Type B pancreatic cell (in vitro differentiated cells): ENCODE results near the gene MACROD1. TPM values are rescaled to one million over a fixed set of nuclear protein-coding genes. Genes with fewer than 3 reads are reported as not detected.

Source experiments
- DNase-seq: peaks from one replicate; pipeline ENCODE4 v3.0.0; 2021; ENCODE audit warnings: mixed read lengths; ENCODE audit not compliant: unreplicated experiment; ENCODE audit errors: extremely low spot score
- H3K27ac Mint-ChIP-seq: 2 replicates; pipeline ENCODE4 v1.8.0; 2021; ENCODE audit warnings: mild to moderate bottlenecking, mixed read lengths
- H3K27me3 Mint-ChIP-seq: 2 replicates; pipeline ENCODE4 v1.8.0; 2021; ENCODE audit warnings: mixed read lengths
- H3K36me3 Mint-ChIP-seq: 2 replicates; pipeline ENCODE4 v1.8.0; 2021; ENCODE audit warnings: mixed read lengths
- H3K4me1 Mint-ChIP-seq: one replicate; pipeline ENCODE4 v1.8.0; 2021; ENCODE audit warnings: mixed read lengths; ENCODE audit not compliant: unreplicated experiment
- H3K4me3 Mint-ChIP-seq: 2 replicates; pipeline ENCODE4 v1.8.0; 2021; ENCODE audit warnings: mild to moderate bottlenecking, mixed read lengths
- H3K9me3 Mint-ChIP-seq: 2 replicates; pipeline ENCODE4 v1.8.0; 2021; ENCODE audit warnings: mixed read lengths
- CTCF ChIP-seq: fragments of 200-600 bp; sonication (generic); conservative IDR thresholded peaks from 2 replicates; pipeline ENCODE4 v1.5.0; 2021; ENCODE audit warnings: antibody characterized with exemption, mild to moderate bottlenecking
- total RNA-seq: library from RNA; stranded (reverse); gene quantifications from 2 replicates; pipeline ENCODE4 v1.2.1, GENCODE V29; 2021; ENCODE audit warnings: low replicate concordance

MACROD1 gene
- total RNA-seq, 1 donor from 2014 or later, result 21.1 TPM

- H3K27ac Mint-ChIP-seq, result peak overlapping the region; percentile 46
- H3K4me3 Mint-ChIP-seq, result no peak overlapping the region
- peaks cover 2% of the 10 kb centered on the region for H3K27me3 Mint-ChIP-seq
- DNase-seq, result no peak
- H3K4me1 Mint-ChIP-seq, result peaks cover 30% of the 10 kb centered on the region
- H3K36me3 Mint-ChIP-seq, result no peaks in the 10 kb centered on the region
- no peak for TF ChIP-seq CTCF
- H3K9me3 Mint-ChIP-seq, result no peaks in the 10 kb centered on the region
These were observed 95.6 kb downstream of the MACROD1 start for GRCh38 chr11:64070314-64070681.

- Mint-ChIP-seq H3K36me3 (no peaks in the 10 kb centered on the region), H3K9me3 (no peaks in the 10 kb centered on the region), H3K27me3 (peaks cover 2% of the 10 kb centered on the region), H3K27ac (no peak overlapping the region), H3K4me1 (peaks cover 34% of the 10 kb centered on the region), H3K4me3 (no peak overlapping the region)
- no peak for DNase-seq
- no peak for TF ChIP-seq CTCF
These were observed 96.3 kb downstream of the MACROD1 start for GRCh38 chr11:64069401-64070313.

GRCh38 chr11:64068705-64069400 is 97.1 kb downstream of the MACROD1 start:
- Mint-ChIP-seq H3K27ac (no peak overlapping the region), H3K4me3 (no peak overlapping the region), H3K36me3 (no peaks in the 10 kb centered on the region), H3K4me1 (peaks cover 36% of the 10 kb centered on the region), H3K27me3 (peaks cover 5% of the 10 kb centered on the region), H3K9me3 (no peaks in the 10 kb centered on the region)
- no peak for TF ChIP-seq CTCF
- DNase-seq, result no peak

GRCh38 chr11:64067230-64067993 is 98.5 kb downstream of the MACROD1 start:
- Mint-ChIP-seq H3K27me3 (peaks cover 11% of the 10 kb centered on the region), H3K9me3 (no peaks in the 10 kb centered on the region), H3K36me3 (no peaks in the 10 kb centered on the region), H3K4me1 (peaks cover 41% of the 10 kb centered on the region), H3K27ac (no peak overlapping the region), H3K4me3 (no peak overlapping the region)
- no peak for DNase-seq
- TF ChIP-seq CTCF, result no peak

GRCh38 chr11:64065712-64066111 is 100.2 kb downstream of the MACROD1 start:
- H3K27me3 Mint-ChIP-seq, result peaks cover 17% of the 10 kb centered on the region
- H3K4me3 Mint-ChIP-seq, result no peak overlapping the region

More at GRCh38 chr11:64065712-64066111, 100.2 kb downstream of the MACROD1 start:
- Mint-ChIP-seq H3K4me1 (peaks cover 44% of the 10 kb centered on the region), H3K9me3 (no peaks in the 10 kb centered on the region), H3K36me3 (no peaks in the 10 kb centered on the region), H3K27ac (no peak overlapping the region)
- TF ChIP-seq CTCF, result no peak
- DNase-seq, result no peak
